Endothelial cell of umbilical vein (primary cell): ENCODE results near the gene SLC12A5.

Source experiments
- CTCF ChIP-seq, 2 donors: IDR thresholded peaks; 1 replicate in 1 of 2; 2 replicates in 1 of 2; pipeline ENCODE4 v1.5.1; 2011; ENCODE audit warnings: low read length in 2 of 2, mild to moderate bottlenecking in 2 of 2, moderate library complexity in 2 of 2, control low read depth in 1 of 2, inconsistent platforms in 1 of 2, low read depth in 1 of 2; ENCODE audit not compliant: insufficient read depth in 1 of 2; ENCODE audit errors: extremely low read depth in 1 of 2
- EZH2 ChIP-seq: IDR thresholded peaks from 2 replicates; pipeline ENCODE4 v1.6.1; 2012; ENCODE audit warnings: borderline replicate concordance, low read depth, mild to moderate bottlenecking, moderate library complexity, low read length, inconsistent platforms; ENCODE audit not compliant: severe bottlenecking
- FOS ChIP-seq: IDR thresholded peaks from 2 replicates; pipeline ENCODE4 v1.6.1; 2011; ENCODE audit warnings: mild to moderate bottlenecking, low read length, moderate library complexity, borderline replicate concordance; ENCODE audit not compliant: insufficient read depth
- GATA2 ChIP-seq: IDR thresholded peaks from 2 replicates; pipeline ENCODE4 v1.7.0; 2011; ENCODE audit warnings: low read depth, mild to moderate bottlenecking, moderate library complexity, mixed read lengths, low read length; ENCODE audit not compliant: insufficient read length, insufficient read depth
- JUN ChIP-seq: IDR thresholded peaks from 2 replicates; pipeline ENCODE4 v1.6.1; 2011; ENCODE audit warnings: borderline replicate concordance, low read depth; ENCODE audit not compliant: insufficient read length, insufficient read depth
- MYC ChIP-seq: IDR thresholded peaks from one replicate; pipeline ENCODE4 v1.6.1; 2011; ENCODE audit warnings: mild to moderate bottlenecking, low read depth, low read length
- POLR2A ChIP-seq: IDR thresholded peaks from 2 replicates; pipeline ENCODE4 v1.6.1; 2012; ENCODE audit warnings: low read depth, mild to moderate bottlenecking, control low read depth, low read length
- POLR2AphosphoS5 ChIP-seq: IDR thresholded peaks from 2 replicates; pipeline ENCODE4 v1.6.1; 2012; ENCODE audit warnings: low read depth, mild to moderate bottlenecking, control low read depth, low read length, moderate library complexity; ENCODE audit not compliant: insufficient read depth
- TF ChIP-seq, protein P1 (sequence below): IDR thresholded peaks from 2 replicates; pipeline ENCODE4 v1.6.1; 2011; ENCODE audit not compliant: insufficient read depth, insufficient read length

DNA sequence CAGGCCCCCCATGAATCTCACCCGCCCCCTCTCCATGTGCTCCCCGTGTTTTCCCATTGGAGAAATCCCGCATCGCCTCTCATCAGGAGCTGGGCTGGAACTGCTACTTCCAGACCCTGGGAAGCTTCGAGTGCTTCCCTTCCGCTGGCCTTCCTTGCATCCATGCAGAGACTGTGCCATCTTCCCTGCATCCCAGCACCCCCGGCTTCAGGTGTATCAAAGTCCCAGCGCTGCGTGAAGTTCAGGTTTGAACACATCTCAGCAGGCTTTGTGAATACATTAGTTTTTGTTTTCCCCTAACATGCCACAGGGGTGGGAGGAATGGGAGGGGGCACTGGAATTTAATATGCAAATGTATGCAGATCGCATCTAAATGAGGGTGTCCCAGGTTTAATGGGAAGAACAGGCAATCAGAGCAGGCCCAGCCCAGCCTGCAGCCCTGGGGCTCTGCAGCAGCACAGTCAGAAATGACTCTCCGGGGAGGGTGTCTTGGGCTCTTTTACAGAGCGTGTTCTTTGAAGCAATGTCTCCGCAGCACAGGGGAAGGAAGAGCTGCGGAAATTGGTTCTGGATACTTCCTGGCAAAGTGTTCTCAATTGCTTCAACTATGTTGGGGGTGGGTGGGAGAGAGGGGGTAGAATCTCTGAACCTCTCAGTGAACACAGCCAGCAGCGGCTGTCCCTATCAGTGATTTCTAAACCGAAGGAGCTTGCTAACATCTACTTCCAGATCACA is 28.6 kb upstream of the SLC12A5 start:
- TF ChIP-seq CTCF (IDR thresholded peaks at IDR 0.05; ENCODE audit: extremely low read depth in 1 of 2, insufficient read depth in 1 of 2, low read depth in 1 of 2, low read length in 2 of 2) (no peak), POLR2A (no peak), POLR2AphosphoS5 (no peak), EZH2 (no peak), JUN (no peak), GATA2 (no peak), MYC (no peak), FOS (no peak)
- TF ChIP-seq, protein P1, sequence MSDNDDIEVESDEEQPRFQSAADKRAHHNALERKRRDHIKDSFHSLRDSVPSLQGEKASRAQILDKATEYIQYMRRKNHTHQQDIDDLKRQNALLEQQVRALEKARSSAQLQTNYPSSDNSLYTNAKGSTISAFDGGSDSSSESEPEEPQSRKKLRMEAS, result no peak
